ENCODE measurements around the gene HPN. TPM values are rescaled to one million over a fixed set of nuclear protein-coding genes. Genes with fewer than 3 reads are reported as not detected.

HPN gene
- total and polyA plus RNA-seq, 10 donors = 0.86 to 4.3 (median 2.2) TPM

DNA sequence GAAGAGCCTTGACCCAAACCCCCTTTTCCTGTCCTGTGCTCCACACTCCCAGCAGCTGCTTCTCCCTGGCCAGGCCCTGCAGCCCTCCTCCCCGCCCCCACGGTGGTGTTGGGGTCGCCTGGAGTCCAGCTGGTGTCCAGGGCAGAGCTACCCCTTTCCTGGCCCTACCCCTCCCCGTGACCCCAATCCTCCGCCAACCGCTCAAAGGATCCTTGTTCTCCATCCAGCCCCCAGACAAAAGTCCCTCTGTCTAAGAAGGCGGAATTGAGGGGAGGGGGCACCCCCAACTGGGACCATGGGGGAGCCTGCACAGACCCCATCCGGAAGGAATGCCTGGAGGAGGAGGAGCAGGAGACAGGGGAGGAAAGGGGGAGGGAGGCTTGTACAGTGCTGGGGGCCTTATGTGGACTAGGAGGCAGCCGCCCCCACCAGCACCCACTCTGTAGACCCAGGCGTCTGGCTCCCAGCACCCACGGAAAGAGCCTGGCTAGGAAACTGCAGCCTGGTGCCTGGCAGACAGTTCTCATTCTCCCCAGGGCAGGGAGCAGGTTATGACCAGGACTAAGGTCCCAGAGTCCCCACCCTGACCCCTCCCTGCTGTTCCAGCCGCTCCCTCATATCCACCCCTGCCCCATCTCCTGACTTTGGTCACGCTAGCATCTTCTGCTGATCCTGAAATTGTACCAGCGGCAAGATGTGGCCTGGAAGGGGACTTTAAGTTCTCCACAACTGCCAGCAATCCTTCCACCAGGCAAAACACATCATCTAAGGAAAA lies 73.8 kb downstream of the HPN start, which contains the start of gene FXYD3:
FXYD3 (plus strand) TSS at position 647 of the 775 bp plus-strand sequence. CDS start 3,554 bp downstream, outside the sequence.
- peak within 1 kb of the TSS in 1 of 8 donors; percentile 49 for H3K4me3 ChIP-seq
- no peak within 1 kb of the TSS for H3K27ac ChIP-seq
- TF ChIP-seq POLR2AphosphoS5 (IDR thresholded peaks at IDR 0.05) (no peak), POLR2A (IDR thresholded peaks at IDR 0.05) (no peak)
- TF ChIP-seq, protein P1, sequence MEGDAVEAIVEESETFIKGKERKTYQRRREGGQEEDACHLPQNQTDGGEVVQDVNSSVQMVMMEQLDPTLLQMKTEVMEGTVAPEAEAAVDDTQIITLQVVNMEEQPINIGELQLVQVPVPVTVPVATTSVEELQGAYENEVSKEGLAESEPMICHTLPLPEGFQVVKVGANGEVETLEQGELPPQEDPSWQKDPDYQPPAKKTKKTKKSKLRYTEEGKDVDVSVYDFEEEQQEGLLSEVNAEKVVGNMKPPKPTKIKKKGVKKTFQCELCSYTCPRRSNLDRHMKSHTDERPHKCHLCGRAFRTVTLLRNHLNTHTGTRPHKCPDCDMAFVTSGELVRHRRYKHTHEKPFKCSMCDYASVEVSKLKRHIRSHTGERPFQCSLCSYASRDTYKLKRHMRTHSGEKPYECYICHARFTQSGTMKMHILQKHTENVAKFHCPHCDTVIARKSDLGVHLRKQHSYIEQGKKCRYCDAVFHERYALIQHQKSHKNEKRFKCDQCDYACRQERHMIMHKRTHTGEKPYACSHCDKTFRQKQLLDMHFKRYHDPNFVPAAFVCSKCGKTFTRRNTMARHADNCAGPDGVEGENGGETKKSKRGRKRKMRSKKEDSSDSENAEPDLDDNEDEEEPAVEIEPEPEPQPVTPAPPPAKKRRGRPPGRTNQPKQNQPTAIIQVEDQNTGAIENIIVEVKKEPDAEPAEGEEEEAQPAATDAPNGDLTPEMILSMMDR (IDR thresholded peaks at IDR 0.05 in 8 of 11, conservative IDR thresholded peaks at IDR 0.05 in 3 of 11) = no peak
- intact Hi-C loops (cut with DNase I; ENCODE audit: low total_unique reads) = no loop called here
- no peaks in the 10 kb centered on the region for H3K9me3 ChIP-seq
- WGBS, 5 donors = 65 to 80% (median 75%) methylated on average over 14 of the region's 14 CpGs
- no peaks in the 10 kb centered on the region for H3K36me3 ChIP-seq
- DNase-seq = no peak
- peaks cover 0 to 19% (median 0%) of the 10 kb centered on the region in 7 donors for H3K27me3 ChIP-seq (replicated peaks in 1 of 7)
- H3K4me1 ChIP-seq = peaks cover 6 to 51% (median 19%) of the 10 kb centered on the region in 6 donors

Other genes with a start within 250 kb of the HPN start
- 10 to 100 TPM in 1 of 7 donors, 1 to 10 TPM in 6; 2.7 to 23.5 (median 3.4) TPM for gene ZNF30, start 114.8 kb upstream of the HPN start, total RNA-seq
- 1 to 10 TPM; 2.0 to 2.8 (median 2.2) TPM for gene ZNF30, start 114.8 kb upstream of the HPN start, polyA plus RNA-seq
- 10 to 100 TPM; 10.4 to 22.9 (median 16.6) TPM for gene ZNF792, start 77.5 kb upstream of the HPN start, total RNA-seq
- gene ZNF792, start 77.5 kb upstream of the HPN start, polyA plus RNA-seq = 1 to 10 TPM; 1.5 to 3.0 (median 1.6) TPM
- gene GRAMD1A, start 41.4 kb upstream of the HPN start, total RNA-seq = 100 to 1,000 TPM in 5 of 7 donors, 10 to 100 TPM in 2; 80.3 to 177 (median 118) TPM
- gene GRAMD1A, start 41.4 kb upstream of the HPN start, polyA plus RNA-seq = 10 to 100 TPM; 30.0 to 63.2 (median 30.4) TPM
- 10 to 100 TPM; 11.3 to 28.1 (median 16.7) TPM for gene SCN1B, start 11.3 kb upstream of the HPN start, total RNA-seq
- gene SCN1B, start 11.3 kb upstream of the HPN start, polyA plus RNA-seq = 1 to 10 TPM; 3.7 to 7.4 (median 5.9) TPM
- gene FXYD3, start 74.1 kb downstream of the HPN start, total RNA-seq = not detected
- 1 to 10 TPM in 1 of 3 donors, under 1 TPM in 2; 0.33 to 1.5 (median 0.70) TPM for gene FXYD3, start 74.1 kb downstream of the HPN start, polyA plus RNA-seq
- gene LGI4, start 93.3 kb downstream of the HPN start, total RNA-seq = 1 to 10 TPM in 4 of 7 donors, under 1 TPM in 2, not detected in 1; 0.68 to 2.8 (median 1.1) TPM
- 1 to 10 TPM; 2.4 to 9.7 (median 2.5) TPM for gene LGI4, start 93.3 kb downstream of the HPN start, polyA plus RNA-seq
- gene FXYD1, start 97.1 kb downstream of the HPN start, total RNA-seq = 10 to 100 TPM in 3 of 7 donors, 1 to 10 TPM in 2, under 1 TPM in 1, not detected in 1; 0.83 to 18.1 (median 8.0) TPM
- 10 to 100 TPM in 2 of 3 donors, 1 to 10 TPM in 1; 9.8 to 17.8 (median 16.0) TPM for gene FXYD1, start 97.1 kb downstream of the HPN start, polyA plus RNA-seq
- gene FXYD7, start 101.5 kb downstream of the HPN start, total RNA-seq = 1 to 10 TPM in 6 of 7 donors, not detected in 1; 1.2 to 3.3 (median 2.5) TPM
- 1 to 10 TPM; 1.6 to 4.4 (median 2.3) TPM for gene FXYD7, start 101.5 kb downstream of the HPN start, polyA plus RNA-seq
- gene FXYD5, start 113.0 kb downstream of the HPN start, total RNA-seq = 100 to 1,000 TPM; 132 to 215 (median 162) TPM
- 100 to 1,000 TPM; 188 to 235 (median 213) TPM for gene FXYD5, start 113.0 kb downstream of the HPN start, polyA plus RNA-seq
- under 1 TPM in 1 of 7 donors, not detected in 6; 0.51 TPM for gene FAM187B, start 187.0 kb downstream of the HPN start, total RNA-seq
- under 1 TPM in 2 of 3 donors, not detected in 1; 0.48 to 0.61 TPM for gene FAM187B, start 187.0 kb downstream of the HPN start, polyA plus RNA-seq
- 10 to 100 TPM; 18.1 to 30.2 (median 21.6) TPM for gene LSR, start 207.3 kb downstream of the HPN start, total RNA-seq
- 10 to 100 TPM; 10.9 to 17.4 (median 11.2) TPM for gene LSR, start 207.3 kb downstream of the HPN start, polyA plus RNA-seq
- gene USF2, start 227.2 kb downstream of the HPN start, total RNA-seq = 100 to 1,000 TPM; 133 to 206 (median 157) TPM
- gene USF2, start 227.2 kb downstream of the HPN start, polyA plus RNA-seq = 100 to 1,000 TPM; 132 to 205 (median 145) TPM
- under 1 TPM in 2 of 7 donors, not detected in 5; 0.60 to 0.67 TPM for gene HAMP, start 240.8 kb downstream of the HPN start, total RNA-seq
- gene HAMP, start 240.8 kb downstream of the HPN start, polyA plus RNA-seq = 1 to 10 TPM in 2 of 3 donors, under 1 TPM in 1; 0.48 to 5.0 (median 2.0) TPM